T-helper 1 cell (primary cell): ENCODE data around the gene OTOP3.

Source experiments
- DNase-seq, 5 donors: peaks; one replicate each; pipeline ENCODE4 v3.0.0-alpha.2; 2012 to 2020

Gene OTOP3

DNA sequence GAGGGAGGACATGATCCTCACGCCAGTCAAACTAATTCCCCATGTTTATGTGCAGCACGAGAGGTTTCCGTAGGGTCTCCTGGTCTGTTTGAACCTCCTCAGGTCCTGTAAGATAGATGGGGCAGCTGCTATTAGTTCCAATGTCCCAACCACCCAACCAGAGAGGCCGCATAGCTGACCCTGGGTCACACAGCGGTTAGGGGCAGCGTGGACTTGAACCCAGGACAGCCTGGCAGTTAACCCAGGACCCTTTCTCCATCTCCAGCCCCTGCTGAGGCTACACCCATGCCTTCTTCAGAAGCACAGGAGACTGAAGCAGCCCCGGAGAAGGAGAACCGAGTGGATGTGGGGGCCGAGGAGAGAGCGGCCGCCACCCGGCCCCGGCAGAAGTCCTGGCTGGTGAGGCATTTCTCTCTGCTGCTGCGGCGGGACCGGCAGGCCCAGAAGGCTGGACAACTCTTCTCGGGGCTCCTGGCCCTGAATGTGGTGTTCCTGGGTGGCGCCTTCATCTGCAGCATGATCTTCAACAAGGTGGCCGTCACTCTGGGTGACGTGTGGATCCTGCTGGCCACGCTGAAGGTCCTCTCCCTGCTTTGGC lies 5.5 kb downstream of the OTOP3 start:
- no peak for DNase-seq

DNA sequence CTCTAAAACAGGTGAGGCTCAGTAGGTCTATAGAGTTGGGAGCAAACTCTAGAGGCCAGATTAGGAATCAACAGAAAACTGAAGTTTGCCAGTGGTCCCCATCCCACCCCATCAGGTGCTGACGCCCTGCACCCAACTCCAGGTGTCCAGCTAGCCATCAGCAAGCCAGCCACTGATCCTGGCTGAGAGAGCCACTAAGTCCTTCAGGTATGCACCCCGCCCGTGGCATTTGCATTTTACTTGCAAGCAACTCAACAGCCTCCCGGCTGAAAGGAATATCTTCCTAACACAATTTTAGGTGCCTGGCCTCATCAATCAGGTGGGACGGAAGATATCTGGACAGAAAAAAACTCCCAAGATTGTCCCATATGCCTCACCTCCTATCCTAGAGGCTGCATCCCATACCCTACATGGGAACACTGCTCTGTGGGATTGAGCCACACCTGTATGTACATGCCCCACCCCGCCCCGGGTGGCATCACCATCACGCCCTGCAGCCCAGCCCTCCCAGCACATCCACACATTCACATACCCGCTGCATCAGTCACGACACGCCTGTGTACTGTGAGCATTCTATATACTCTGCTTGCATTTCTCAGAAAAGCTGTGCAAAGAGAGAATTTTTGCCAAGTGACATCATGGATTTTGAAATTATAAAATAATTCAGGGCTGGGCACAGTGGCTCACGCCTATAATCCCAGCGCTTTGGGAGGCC lies 8.3 kb downstream of the OTOP3 start:
- DNase-seq, result no peak

GRCh38 chr17:74945543-74945942 lies 9.8 kb downstream of the OTOP3 start:
- no peak for DNase-seq

DNA sequence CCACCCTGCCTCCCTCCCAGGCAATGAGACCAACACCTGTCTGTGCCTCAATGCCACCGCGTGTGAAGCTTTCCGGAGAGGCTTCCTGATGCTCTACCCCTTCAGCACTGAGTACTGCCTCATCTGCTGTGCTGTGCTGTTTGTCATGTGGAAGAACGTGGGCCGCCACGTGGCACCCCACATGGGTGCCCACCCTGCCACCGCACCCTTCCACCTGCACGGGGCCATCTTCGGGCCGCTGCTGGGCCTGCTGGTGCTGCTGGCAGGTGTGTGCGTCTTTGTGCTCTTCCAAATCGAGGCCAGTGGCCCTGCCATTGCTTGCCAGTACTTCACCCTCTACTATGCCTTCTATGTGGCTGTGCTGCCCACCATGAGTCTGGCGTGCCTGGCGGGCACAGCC lies 10.9 kb downstream of the OTOP3 start:
- DNase-seq, result no peak

GRCh38 chr17:74947041-74947754 lies 11.5 kb downstream of the OTOP3 start:
- DNase-seq, result no peak

- no peak for DNase-seq
Observed at GRCh38 chr17:74949455-74950115, 13.9 kb downstream of the OTOP3 start.

DNA sequence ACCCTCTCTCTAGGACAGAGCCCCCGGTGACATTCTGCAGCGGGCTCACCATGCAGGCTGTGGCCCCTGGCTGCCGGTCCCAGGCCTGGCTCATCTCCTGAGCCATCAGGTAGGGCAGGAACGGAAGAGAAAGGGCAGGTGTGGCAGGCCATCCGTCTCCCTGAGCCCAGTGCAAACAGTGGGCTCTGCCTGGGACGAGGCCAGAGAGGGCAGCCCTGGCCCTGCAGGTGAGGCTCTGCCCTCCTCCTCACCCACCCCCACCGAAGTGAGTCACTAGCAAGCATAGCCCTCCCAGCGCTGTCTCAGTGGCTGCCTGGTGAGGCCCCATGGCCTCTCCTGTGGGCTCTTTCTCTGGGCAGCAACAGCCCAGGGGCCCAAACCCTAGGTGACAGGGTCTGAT lies 14.5 kb downstream of the OTOP3 start:
- DNase-seq, result no peak

DNA sequence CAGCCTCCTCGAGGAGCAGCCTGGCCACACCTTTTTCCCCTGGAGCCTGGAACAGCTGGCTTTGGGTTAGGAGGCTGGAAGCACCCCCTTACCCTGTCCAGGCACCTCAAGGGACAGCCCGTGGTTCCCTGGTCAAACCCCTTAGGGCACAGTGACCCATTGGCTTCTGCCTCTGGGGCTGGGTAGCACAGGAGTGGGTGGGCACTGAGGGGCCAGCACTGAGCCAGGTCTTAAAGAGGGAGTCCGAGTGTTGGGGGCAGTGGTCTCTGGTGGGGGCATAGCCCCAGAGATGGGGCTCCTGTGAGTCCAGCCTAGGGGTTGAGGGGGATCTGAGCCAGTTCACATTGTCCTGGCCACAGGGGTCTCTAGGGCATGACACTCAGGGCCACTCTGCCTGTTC lies 15.4 kb downstream of the OTOP3 start:
- no peak for DNase-seq

DNA sequence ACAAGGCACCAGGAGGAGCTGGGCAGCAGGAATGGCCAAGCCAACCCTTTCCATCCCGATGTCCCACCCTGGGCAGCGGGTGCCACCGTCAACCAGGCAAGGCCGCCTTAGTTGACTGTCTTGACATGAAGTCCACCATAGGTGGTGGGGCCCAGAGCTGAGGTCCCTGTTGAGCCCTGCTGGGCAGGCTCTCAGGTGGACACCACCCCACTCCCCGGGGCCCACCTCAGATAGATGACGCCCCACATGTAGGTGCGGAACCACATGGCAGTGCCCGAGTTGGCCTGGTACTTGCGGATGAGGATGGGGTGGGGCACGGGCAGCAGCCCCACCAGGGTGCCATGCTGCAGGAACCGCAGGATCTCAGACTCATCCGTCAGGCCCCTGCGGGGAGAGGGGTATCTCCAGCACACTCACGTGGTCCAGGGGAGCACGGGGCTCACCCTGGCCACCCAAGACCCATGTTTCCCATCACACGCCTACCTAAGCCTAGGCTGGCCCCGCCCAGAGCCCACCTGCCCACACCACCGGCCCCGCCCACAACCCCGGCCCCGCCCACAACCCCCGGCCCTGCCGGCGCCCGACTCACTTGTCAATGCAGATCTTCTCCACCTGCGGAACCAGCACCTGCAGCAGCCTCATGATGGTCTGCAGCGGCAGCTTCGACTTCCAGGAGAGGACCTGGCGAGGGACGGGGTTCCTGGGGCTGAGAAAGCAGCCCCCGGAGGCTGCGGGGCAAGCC lies 16.2 kb downstream of the OTOP3 start:
- no peak for DNase-seq

GRCh38 chr17:74952431-74953133 lies 16.9 kb downstream of the OTOP3 start:
- DNase-seq, result no peak

GRCh38 chr17:74953134-74953687 lies 17.5 kb downstream of the OTOP3 start:
- no peak for DNase-seq

GRCh38 chr17:74954115-74954514 lies 18.4 kb downstream of the OTOP3 start:
- no peak for DNase-seq

- DNase-seq, result no peak
Observed at GRCh38 chr17:74954665-74955421, 19.1 kb downstream of the OTOP3 start.

GRCh38 chr17:74956093-74956492 lies 20.4 kb downstream of the OTOP3 start:
- no peak for DNase-seq

GRCh38 chr17:74957935-74958740 lies 22.4 kb downstream of the OTOP3 start:
- DNase-seq, result peak; percentile 45 to 74 (median 59)

GRCh38 chr17:74959826-74960515 lies 24.3 kb downstream of the OTOP3 start:
- DNase-seq, result no peak

- peak in 3 of 5 donors; percentile 18 to 54 (median 23) for DNase-seq
Observed at GRCh38 chr17:74960570-74961342, 25.1 kb downstream of the OTOP3 start.

GRCh38 chr17:74961657-74962350 lies 26.1 kb downstream of the OTOP3 start:
- DNase-seq, result peak; percentile 61 to 84 (median 75)
